ENCODE results near the gene CD6.

- TF ChIP-seq, protein P1, sequence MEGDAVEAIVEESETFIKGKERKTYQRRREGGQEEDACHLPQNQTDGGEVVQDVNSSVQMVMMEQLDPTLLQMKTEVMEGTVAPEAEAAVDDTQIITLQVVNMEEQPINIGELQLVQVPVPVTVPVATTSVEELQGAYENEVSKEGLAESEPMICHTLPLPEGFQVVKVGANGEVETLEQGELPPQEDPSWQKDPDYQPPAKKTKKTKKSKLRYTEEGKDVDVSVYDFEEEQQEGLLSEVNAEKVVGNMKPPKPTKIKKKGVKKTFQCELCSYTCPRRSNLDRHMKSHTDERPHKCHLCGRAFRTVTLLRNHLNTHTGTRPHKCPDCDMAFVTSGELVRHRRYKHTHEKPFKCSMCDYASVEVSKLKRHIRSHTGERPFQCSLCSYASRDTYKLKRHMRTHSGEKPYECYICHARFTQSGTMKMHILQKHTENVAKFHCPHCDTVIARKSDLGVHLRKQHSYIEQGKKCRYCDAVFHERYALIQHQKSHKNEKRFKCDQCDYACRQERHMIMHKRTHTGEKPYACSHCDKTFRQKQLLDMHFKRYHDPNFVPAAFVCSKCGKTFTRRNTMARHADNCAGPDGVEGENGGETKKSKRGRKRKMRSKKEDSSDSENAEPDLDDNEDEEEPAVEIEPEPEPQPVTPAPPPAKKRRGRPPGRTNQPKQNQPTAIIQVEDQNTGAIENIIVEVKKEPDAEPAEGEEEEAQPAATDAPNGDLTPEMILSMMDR (IDR thresholded peaks at IDR 0.05) = no peak
- no peak for TF ChIP-seq POLR2A (IDR thresholded peaks at IDR 0.05)
Measured at GRCh38 chr11:60974726-60975125, 3.2 kb downstream of the CD6 start.
